NK-92 treated with Interleukin-12 subunit alpha and Interleukin-12 subunit beta, amount 100 ng/mL, for 24 hours (cell line): Measurements from ENCODE around the gene NFATC4.
"Not testable (repeated sequence)": the region's sequence is repeated elsewhere in the genome, so short reads cannot be mapped to it uniquely, and the experiment has no call there.

Source experiments
- DNase-seq: peaks from one replicate; lab custom pipeline; 2025; lab: John Stamatoyannopoulos, UW

The NFATC4 gene

GRCh38 chr14:24339284-24340151 is 28.5 kb upstream of the NFATC4 start, which contains the start of gene RIPK3:
RIPK3 (minus strand) TSS chr14:24339991; CDS start chr14:24339826, 165 bp downstream.
- DNase-seq = no peak

GRCh38 chr14:24340606-24341005 is 27.4 kb upstream of the NFATC4 start:
- DNase-seq = no peak

GRCh38 chr14:24342889-24343288 is 25.1 kb upstream of the NFATC4 start:
- DNase-seq = no peak

GRCh38 chr14:24343795-24344660 is 24.0 kb upstream of the NFATC4 start:
- DNase-seq = no peak

GRCh38 chr14:24347134-24347533 is 20.9 kb upstream of the NFATC4 start:
- DNase-seq = no peak

GRCh38 chr14:24348186-24348585 is 19.8 kb upstream of the NFATC4 start:
- DNase-seq = no peak

- no peak for DNase-seq
These were observed 18.2 kb upstream of the NFATC4 start for GRCh38 chr14:24349742-24350141.

- DNase-seq = no peak
These were observed 16.5 kb upstream of the NFATC4 start for GRCh38 chr14:24351517-24351916.

- DNase-seq = no peak
These were observed 14.2 kb upstream of the NFATC4 start for GRCh38 chr14:24353559-24354481.

- not testable (repeated sequence) for DNase-seq
These were observed 13.5 kb upstream of the NFATC4 start for GRCh38 chr14:24354482-24354825.

- no peak for DNase-seq
These were observed 13.0 kb upstream of the NFATC4 start for GRCh38 chr14:24355009-24355408.

- no peak for DNase-seq
These were observed 11.8 kb upstream of the NFATC4 start for GRCh38 chr14:24356208-24356607.

GRCh38 chr14:24360281-24360680 is 7.7 kb upstream of the NFATC4 start:
- no peak for DNase-seq

GRCh38 chr14:24361326-24361725 is 6.7 kb upstream of the NFATC4 start:
- DNase-seq = no peak

- no peak for DNase-seq
These were observed 5.6 kb upstream of the NFATC4 start for GRCh38 chr14:24362241-24362960.

- no peak for DNase-seq
These were observed 4.6 kb upstream of the NFATC4 start for GRCh38 chr14:24363401-24363800.

GRCh38 chr14:24364841-24365240 is 3.1 kb upstream of the NFATC4 start:
- no peak for DNase-seq

GRCh38 chr14:24365600-24366412 is 2.2 kb upstream of the NFATC4 start:
- DNase-seq = no peak

- no peak for DNase-seq
These were observed 1.6 kb upstream of the NFATC4 start for GRCh38 chr14:24366413-24366720.

GRCh38 chr14:24366721-24367513 is 1.1 kb upstream of the NFATC4 start:
- no peak for DNase-seq
